GM19468 (cell line): ENCODE results near the gene CYP2D6.
"Not testable (repeated sequence)": the region's sequence is repeated elsewhere in the genome, so short reads cannot be mapped to it uniquely, and the experiment has no call there.

Experiments
- ATAC-seq: cut with Tn5 transposase; IDR thresholded peaks from one replicate; pipeline ENCODE4 v1.9.1; 2021; ENCODE audit warnings: mild to moderate bottlenecking, moderate library complexity, moderate number of reproducible peaks; ENCODE audit not compliant: unreplicated experiment; ENCODE audit errors: extremely low read depth

CYP2D6 gene

DNA sequence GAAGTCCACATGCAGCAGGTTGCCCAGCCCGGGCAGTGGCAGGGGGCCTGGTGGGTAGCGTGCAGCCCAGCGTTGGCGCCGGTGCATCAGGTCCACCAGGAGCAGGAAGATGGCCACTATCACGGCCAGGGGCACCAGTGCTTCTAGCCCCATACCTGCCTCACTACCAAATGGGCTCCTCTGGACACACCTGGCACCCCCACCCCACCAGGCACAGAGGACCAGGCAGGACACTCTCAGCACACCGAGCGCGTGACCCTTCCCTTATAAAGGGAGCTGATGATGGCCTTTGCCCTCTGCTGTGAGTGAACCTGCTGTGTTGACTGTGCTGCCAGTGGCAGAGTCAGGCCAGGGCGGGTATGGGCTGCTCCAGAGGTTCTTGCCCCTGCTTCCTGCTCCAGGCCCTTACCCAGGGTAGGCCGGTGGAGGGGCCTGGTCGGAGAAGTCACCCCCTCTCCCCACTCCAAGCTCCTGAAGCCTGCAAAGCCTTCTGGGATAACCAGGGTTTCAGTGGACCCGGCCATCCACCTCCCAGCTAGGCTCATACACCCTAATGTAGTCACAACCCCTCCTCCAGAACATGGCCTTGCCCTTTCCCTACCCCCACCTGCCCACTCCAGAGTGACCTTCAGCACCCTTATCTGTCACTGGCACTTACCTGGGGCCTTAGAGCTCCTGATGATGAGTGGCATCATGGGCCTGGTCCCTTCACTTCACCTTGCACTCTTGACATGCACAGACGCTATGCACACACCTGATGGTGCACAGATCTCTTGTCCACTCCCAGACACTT is at the start of gene CYP2D6:
Gene CYP2D6, minus strand, starts transcription at position 172 of the 793 bp plus-strand sequence. Its CDS starts 19 bp downstream, at position 153.
- not testable (repeated sequence) for ATAC-seq

DNA sequence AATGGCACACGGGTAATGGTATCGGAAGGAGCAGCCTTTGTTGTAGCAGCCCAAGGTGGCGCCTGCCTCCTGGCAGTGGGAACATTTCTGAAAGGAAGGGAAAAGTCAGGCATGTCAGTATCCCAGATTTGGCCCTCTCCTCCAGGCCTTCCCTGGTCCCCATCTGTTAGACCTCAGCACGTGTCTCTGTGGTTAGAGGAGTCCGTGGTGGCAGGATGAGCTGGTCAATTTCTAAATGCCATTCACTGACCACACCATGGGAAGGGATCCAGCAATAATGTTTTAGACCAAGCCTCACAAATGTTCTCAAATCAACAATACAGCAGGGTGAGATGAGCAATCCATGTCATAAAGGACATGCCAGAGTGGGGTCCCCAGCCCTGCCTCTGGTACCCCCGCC is 49.0 kb upstream of the CYP2D6 start:
- no peak for ATAC-seq

DNA sequence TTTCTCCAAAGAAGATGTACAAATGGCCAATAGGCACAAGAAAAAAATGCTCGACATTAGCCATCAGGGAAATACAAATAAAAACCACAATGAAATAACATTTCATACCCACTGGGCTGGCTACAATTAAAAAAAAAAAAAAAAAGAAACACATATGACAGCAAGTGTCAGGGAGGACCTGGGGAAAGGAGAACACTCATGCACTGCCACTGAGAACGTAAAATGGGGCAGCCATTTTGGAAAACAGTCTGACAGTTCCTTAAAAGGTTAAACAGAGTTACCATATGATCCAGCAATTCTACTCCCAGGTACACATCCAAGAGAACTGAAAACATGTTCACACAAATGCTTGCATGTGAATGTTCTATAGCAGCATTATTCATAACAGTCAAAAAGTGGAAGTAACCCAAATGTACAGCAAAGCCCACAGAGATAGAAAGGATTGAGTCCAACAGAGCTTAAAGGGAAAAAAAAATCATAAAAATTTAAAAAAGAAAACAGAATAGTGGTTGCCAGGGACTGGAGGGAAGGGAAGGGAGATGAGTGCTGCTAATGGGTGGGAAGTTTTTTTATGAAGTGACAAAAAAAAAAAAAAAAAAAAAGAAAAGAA is 48.4 kb upstream of the CYP2D6 start:
- no peak for ATAC-seq

- no peak for ATAC-seq
Measured at GRCh38 chr22:42177891-42178336, 47.3 kb upstream of the CYP2D6 start.

- no peak for ATAC-seq
Measured at GRCh38 chr22:42176255-42176915, 45.8 kb upstream of the CYP2D6 start.

DNA sequence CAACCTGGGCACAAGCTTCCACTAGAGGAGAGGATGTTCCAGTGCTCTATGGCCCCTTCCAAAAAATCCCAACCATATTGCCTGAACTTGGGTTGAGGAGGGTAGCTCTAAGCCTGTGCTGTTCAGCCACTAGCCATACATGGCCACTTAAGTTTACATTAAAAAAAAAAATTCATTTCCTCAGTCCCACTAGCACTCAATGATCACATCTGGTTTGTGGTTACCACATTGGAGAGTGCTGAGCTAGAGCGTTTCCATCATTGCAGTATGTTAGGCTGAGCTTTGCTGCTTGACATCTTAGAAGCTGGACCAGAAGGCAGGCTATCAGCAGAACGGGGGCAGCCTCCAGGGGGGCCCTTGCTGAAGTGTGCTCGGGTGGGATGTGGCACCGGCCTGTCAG is 43.5 kb upstream of the CYP2D6 start:
- no peak for ATAC-seq

DNA sequence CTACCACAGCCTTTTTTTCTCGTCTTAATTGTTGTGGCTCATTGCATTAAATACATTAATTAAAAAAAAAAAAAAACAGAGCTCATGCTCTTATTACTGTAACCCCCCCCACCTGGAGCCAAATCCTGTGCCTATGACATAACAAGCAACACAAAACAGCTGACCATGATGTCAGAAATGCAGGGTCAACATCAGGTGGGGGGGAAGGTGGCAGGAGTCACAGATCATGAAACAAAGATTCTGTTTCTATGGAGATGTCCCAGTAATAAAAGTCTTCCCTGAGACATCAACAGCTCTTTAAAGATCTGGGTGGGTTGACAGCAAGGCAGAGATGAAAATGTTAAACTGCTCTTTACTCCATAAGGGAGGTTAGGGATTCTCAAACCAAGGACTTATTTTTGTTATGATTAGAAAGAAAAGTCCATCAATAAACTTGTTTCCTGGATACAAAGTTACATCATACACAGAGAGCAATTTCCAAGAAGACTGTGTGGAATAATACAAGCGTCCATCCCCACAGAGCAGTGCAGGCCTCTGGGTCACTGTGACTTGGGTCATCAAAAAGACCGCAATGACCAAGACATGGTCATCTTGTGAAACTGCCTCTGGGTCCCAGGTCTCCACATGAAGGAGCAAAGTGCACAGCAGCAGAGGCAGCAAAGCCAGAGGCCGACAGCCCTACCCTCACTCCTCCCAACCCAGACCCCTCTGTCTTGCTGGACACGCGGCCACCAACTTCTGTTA is 42.7 kb upstream of the CYP2D6 start:
- ATAC-seq = no peak

- no peak for ATAC-seq
Measured at GRCh38 chr22:42172773-42173172, 42.2 kb upstream of the CYP2D6 start.

- ATAC-seq = no peak
Measured at GRCh38 chr22:42171946-42172719, 41.5 kb upstream of the CYP2D6 start.

DNA sequence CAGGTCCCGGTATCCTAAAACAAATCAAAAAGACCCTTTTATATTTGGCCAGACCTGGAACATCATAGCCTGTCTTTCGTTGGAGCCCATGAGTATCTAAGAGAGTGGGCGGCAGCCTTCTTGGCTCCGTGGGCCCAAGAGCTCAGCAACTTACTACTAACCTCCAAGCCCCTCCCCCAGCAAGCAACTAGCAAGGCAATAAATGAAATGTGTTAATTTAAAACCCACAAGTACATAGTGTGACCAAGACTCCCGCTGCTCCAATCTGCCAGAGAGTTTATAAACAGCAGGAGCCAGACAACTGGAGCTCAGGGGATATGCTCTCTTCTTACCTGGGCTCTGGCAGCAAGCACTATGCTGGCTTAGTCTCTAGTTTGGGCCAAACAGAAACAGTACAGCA is 40.8 kb upstream of the CYP2D6 start:
- ATAC-seq = no peak

GRCh38 chr22:42170946-42171345 is 40.3 kb upstream of the CYP2D6 start:
- no peak for ATAC-seq

- no peak for ATAC-seq
Measured at GRCh38 chr22:42169055-42169469, 38.5 kb upstream of the CYP2D6 start.

DNA sequence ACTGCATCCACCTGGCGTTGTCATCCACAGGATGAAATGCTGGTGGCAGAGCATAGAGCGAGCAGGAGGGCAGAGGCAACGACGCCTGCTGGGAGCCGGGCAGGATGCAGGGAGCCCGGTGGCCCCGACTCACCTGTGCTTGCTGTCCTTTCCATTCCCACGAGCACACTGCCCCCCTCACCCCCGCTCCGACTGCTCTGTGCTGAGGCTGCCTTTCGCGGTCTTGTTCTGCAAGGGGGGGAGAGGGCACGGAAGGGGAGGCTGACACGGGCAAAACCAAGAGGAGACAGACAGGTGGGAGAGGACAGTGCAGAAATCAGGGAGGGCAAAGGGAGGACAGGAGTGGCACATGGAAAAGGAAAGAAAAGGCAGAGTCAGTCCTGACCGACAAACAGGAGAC is 37.9 kb upstream of the CYP2D6 start:
- ATAC-seq = no peak

- no peak for ATAC-seq
Measured at GRCh38 chr22:42167066-42167465, 36.5 kb upstream of the CYP2D6 start.

- no peak for ATAC-seq
Measured at GRCh38 chr22:42164901-42165300, 34.3 kb upstream of the CYP2D6 start.

DNA sequence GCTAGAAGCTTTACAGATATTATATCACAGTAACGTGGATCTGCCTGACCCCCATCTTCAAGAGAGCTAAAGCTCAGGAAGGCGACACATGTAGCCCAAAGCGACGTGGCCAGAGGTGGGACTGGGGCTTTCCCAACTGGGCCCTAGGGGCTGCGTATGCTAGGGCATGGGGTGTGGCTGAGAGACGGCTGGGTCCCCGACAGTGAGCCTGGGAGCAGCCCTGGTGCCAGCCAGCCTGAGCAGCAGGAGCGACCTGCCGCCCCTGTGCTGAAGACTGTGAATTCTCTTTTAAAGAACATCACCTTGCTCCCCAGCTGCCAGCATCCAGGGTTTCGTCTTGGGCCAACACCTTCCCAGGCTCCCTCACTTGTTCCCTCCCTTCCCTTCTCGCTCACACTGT is 32.9 kb upstream of the CYP2D6 start:
- ATAC-seq = no peak

DNA sequence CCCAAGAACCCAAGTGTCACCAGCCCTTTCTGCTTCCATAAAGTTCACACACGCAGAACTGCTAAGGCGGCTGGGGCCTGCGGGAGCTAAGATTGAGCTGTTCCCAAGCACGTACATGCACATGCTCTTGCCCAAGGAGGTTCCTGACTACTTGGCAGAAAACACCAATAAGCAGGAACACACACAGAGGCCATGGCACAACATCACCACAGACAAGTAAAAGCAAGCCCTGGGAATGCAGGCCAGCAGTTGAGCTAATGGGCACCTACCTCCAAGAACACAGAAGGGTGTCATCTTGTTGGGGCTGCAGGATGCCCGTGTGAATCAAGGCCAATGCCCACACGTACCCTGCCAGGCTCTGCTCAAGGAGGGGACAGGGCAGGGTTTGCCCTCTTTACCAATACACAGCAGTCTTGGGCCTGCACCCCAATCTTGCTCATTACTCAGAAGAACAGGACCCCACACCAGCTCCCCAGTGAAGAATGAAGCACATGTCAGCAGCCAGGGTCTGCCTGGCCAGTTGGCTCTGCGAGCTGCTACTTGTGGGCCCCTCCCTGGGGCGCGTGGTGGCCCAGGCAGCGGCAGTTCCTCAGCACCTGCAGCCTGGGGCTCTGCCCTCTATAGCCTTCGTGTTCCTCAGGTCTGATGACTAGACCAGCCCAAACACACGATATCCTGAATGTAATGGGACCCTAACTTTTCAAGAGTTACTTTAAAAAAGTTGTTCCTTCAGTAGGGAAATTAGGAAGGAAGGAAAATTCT is 32.3 kb upstream of the CYP2D6 start:
- ATAC-seq = no peak

DNA sequence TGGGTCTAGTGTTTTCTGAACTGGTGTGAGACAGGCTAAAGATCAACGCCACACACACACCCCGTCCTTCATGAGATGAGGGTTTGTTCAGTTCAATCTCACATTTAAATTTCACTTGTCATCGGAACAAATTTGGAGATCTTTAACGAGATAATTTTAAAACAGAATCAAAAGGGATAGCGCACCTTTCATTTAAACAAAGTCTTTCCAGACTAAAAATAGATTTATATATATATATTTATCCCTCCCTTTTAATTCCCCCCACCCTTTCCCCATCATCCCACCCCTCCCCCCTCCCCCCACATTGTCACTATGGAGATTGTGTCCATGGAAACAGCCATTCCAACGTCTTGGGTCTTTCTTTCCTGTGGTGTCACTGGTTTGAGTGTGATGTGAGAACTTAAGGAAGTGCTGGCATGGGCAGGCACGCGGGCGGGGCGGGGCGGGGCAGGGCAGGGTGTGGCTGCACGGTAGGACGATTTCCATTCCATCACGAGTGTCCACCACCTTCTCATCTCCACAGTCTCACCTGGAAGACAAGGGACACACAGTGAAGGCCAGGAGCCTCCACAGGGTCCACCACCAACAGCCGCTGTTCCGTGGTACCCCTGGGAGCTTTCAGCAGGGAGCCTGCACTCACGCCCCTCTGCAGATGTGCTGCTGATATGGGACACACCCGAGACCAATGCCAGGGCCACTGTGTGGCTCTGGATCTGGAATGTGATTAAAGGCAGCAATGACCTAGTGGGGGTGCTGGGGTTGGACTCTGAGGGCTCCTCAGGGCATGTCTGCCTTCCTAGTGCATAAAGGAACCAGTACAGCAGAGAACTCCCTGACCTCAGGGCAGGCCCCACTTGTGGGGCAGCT is 30.5 kb upstream of the CYP2D6 start:
- no peak for ATAC-seq
